B cell (primary cell): Measurements from ENCODE around the gene CABLES1. TPM values are rescaled to one million over a fixed set of nuclear protein-coding genes. Genes with fewer than 3 reads are reported as not detected.
A peak's percentile ranks its signal among the peaks of the same experiment; 100 is the strongest.

Source experiments
- ATAC-seq: fragments of 200-7000 bp; cut with Tn5 transposase; one replicate; pipeline ENCODE4 v1.10.0; 2021; ENCODE audit warnings: low read depth, mild to moderate bottlenecking, moderate number of reproducible peaks, moderate library complexity
- CTCF ChIA-PET: fragments of 350-600 bp; sonication (Branson Sonifier 250); formaldehyde crosslinking; loops from one replicate; lab custom pipeline; 2021; ENCODE audit warnings: antibody characterized with exemption, inconsistent platforms; lab: Charles Lee
- POLR2A ChIA-PET: fragments of 350-600 bp; sonication (Branson Sonifier 250); formaldehyde crosslinking; loops from one replicate; lab custom pipeline; 2021; ENCODE audit warnings: antibody characterized with exemption; lab: Charles Lee
- DNase-seq: peaks from one replicate; pipeline ENCODE4 v3.0.0; 2013
- H2AFZ ChIP-seq: 2 replicates; pipeline ENCODE4 v1.6.1; 2012; ENCODE audit warnings: mild to moderate bottlenecking, low read depth, low read length; ENCODE audit not compliant: insufficient read depth, poor library complexity, severe bottlenecking
- H3K27ac ChIP-seq, 2 donors: 1 replicate in 1 of 2; 2 replicates in 1 of 2; pipeline ENCODE4 v1.5.1; 2012 to 2013; ENCODE audit warnings: low read length in 2 of 2, mild to moderate bottlenecking in 2 of 2, moderate library complexity in 1 of 2
- H3K27me3 ChIP-seq, 4 experiments: fragments of 200-600 bp in 1 of 4; sonication (generic) in 1 of 4; replicated peaks in 1 of 4; 1 replicate in 2 of 4; 2 replicates in 2 of 4; pipeline versions ENCODE4 v1.6.1 to v1.7.0; 2013 to 2016; ENCODE audit warnings: low read length in 3 of 4, mild to moderate bottlenecking in 2 of 4, mixed read lengths in 1 of 4, moderate library complexity in 1 of 4; ENCODE audit not compliant: insufficient read depth in 4 of 4, control insufficient read depth in 3 of 4; ENCODE audit errors: control extremely low read depth in 1 of 4
- H3K36me3 ChIP-seq, 2 experiments: replicated peaks in 1 of 2; 1 replicate in 1 of 2; 2 replicates in 1 of 2; pipeline versions ENCODE4 v1.6.1 to v1.7.1; 2013; ENCODE audit warnings: low read length in 1 of 2; ENCODE audit not compliant: insufficient read depth in 2 of 2, control insufficient read depth in 1 of 2; ENCODE audit errors: control extremely low read depth in 1 of 2, extremely low read depth in 1 of 2
- H3K4me1 ChIP-seq, 2 donors: fragments of 200-600 bp in 1 of 2; sonication (generic) in 1 of 2; 1 replicate in 1 of 2; 2 replicates in 1 of 2; pipeline versions ENCODE4 v1.5.1 to v1.6.1; 2013 to 2017; ENCODE audit warnings: low read length in 2 of 2; ENCODE audit not compliant: control insufficient read depth in 2 of 2, insufficient read depth in 2 of 2
- H3K4me2 ChIP-seq: replicated peaks from 2 replicates; pipeline ENCODE3; 2012; ENCODE audit warnings: mild to moderate bottlenecking, low read depth, low read length; ENCODE audit not compliant: poor library complexity, severe bottlenecking
- H3K4me3 ChIP-seq, 5 experiments: fragments of 200-600 bp in 1 of 5; sonication (generic) in 1 of 5; 1 replicate in 3 of 5; 2 replicates in 2 of 5; pipeline versions ENCODE4 v1.5.1 to v1.7.0; 2011 to 2016; ENCODE audit warnings: low read length in 4 of 5, mild to moderate bottlenecking in 4 of 5, low read depth in 2 of 5, control low read depth in 1 of 5, moderate library complexity in 1 of 5; ENCODE audit not compliant: insufficient read depth in 1 of 5; ENCODE audit errors: control extremely low read depth in 1 of 5, extremely low read depth in 1 of 5
- H3K79me2 ChIP-seq: fragments of 200-600 bp; sonication (generic); one replicate; pipeline ENCODE4 v1.6.0; 2016; ENCODE audit warnings: low read length; ENCODE audit not compliant: control insufficient read depth, insufficient read depth
- H3K9ac ChIP-seq: fragments of 200-600 bp; sonication (generic); 2 replicates; pipeline ENCODE4 v1.6.1; 2017; ENCODE audit warnings: mild to moderate bottlenecking, low read length, moderate library complexity
- H3K9me3 ChIP-seq, 3 donors: one replicate each; pipeline versions ENCODE4 v1.6.1 to v1.7.1; 2013; ENCODE audit warnings: low read length in 2 of 3; ENCODE audit not compliant: control insufficient read depth in 2 of 3, insufficient read depth in 1 of 3; ENCODE audit errors: control extremely low read depth in 1 of 3
- H4K20me1 ChIP-seq: 2 replicates; pipeline ENCODE4 v1.6.0; 2012; ENCODE audit warnings: mild to moderate bottlenecking, low read length; ENCODE audit not compliant: insufficient read depth, control insufficient read depth, poor library complexity, severe bottlenecking
- H3K27ac Mint-ChIP-seq: one replicate; pipeline ENCODE4 v1.8.0; 2021; ENCODE audit warnings: mixed read lengths
- H3K27me3 Mint-ChIP-seq: one replicate; pipeline ENCODE4 v1.8.0; 2021; ENCODE audit warnings: mixed read lengths
- H3K4me1 Mint-ChIP-seq: one replicate; pipeline ENCODE4 v1.8.0; 2021; ENCODE audit warnings: mixed read lengths
- H3K4me3 Mint-ChIP-seq: one replicate; pipeline ENCODE4 v1.8.0; 2021; ENCODE audit warnings: mixed read lengths
- H3K9me3 Mint-ChIP-seq: one replicate; pipeline ENCODE4 v1.8.0; 2022; ENCODE audit warnings: mixed read lengths; ENCODE audit not compliant: insufficient read depth
- EZH2 ChIP-seq: IDR thresholded peaks from 2 replicates; pipeline ENCODE4 v1.6.1; 2012; ENCODE audit warnings: borderline replicate concordance, low read depth, mild to moderate bottlenecking, moderate library complexity, low read length; ENCODE audit not compliant: insufficient read depth, poor library complexity, severe bottlenecking
- WGBS: methylation state at CpG from one replicate; pipeline ENCODE4 v1.1.5; 2013; ENCODE audit warnings: missing lambda C conversion rate; ENCODE audit not compliant: insufficient coverage; 5-methylcytosine and 5-hydroxymethylcytosine counted together
- intact Hi-C: fragments of 100-400 bp; cut with micrococcal nuclease; formaldehyde crosslinking; loops from one replicate; pipeline ENCODE4 v1.10.0; 2022
- polyA plus RNA-seq: library from polyadenylated mRNA; depleted of rRNA; stranded (reverse); fragments of >200 nt; gene quantifications from 2 replicates; pipeline ENCODE4 v1.2.3, GENCODE V29; 2012
- total RNA-seq, 2 donors: library from RNA; stranded (reverse); fragments of 120-200 nt in 1 of 2; gene quantifications; 1 replicate in 1 of 2; 2 replicates in 1 of 2; pipeline versions ENCODE4 v1.2.3 to v1.2.4, GENCODE V29; 2013 to 2022
- TF ChIP-seq, protein P1 (sequence below): fragments of 200-600 bp; IDR thresholded peaks from one replicate; pipeline ENCODE4 v1.8.0; 2022; ENCODE audit warnings: antibody characterized with exemption, mild to moderate bottlenecking

CABLES1 gene
- total and polyA plus RNA-seq, 2 donors (not counting 1 experiment from before 2014, with no cell fraction given) = 0.30 to 56.3 TPM

- Mint-ChIP-seq H3K9me3 (no peaks in the 10 kb centered on the region), H3K27ac (no peak overlapping the region), H3K27me3 (peaks cover 4% of the 10 kb centered on the region), H3K4me3 (no peak overlapping the region), H3K4me1 (peaks cover 26% of the 10 kb centered on the region)
- Histone ChIP-seq H3K4me3 (no peak overlapping the region), H3K27ac (no peak overlapping the region), H2AFZ (no peak overlapping the region), H3K4me1 (peaks cover 3 to 8% of the 10 kb centered on the region in 2 donors), H3K4me2 (no peak overlapping the region), H3K9ac (no peak overlapping the region), H3K36me3 (no peaks in the 10 kb centered on the region), H3K9me3 (no peaks in the 10 kb centered on the region), H3K27me3 (no peaks in the 10 kb centered on the region), H3K79me2 (no peaks in the 10 kb centered on the region), H4K20me1 (no peaks in the 10 kb centered on the region)
- intact Hi-C loops = loop anchor here (2.0 kb wide), 1 partner anchor 18 kb away; no protein-coding TSS in a partner anchor
- ChIA-PET POLR2A (interaction anchor here (0.6 to 2.1 kb wide), 5 partner anchors 15 to 844 kb away, joined by 4 to 19 read pairs (median 7); no protein-coding TSS in a partner anchor), CTCF (interaction anchor here (0.8 to 2.3 kb wide), 7 partner anchors 13 to 114 kb away, joined by 3 to 11 read pairs (median 6); partner anchors contain the start of gene CABLES1)
- DNase-seq = peak; percentile 46
- no peak for ATAC-seq
- WGBS = no CpG with 5 or more reads among the region's 3 CpGs
- TF ChIP-seq EZH2 = no peak
- TF ChIP-seq, protein P1, sequence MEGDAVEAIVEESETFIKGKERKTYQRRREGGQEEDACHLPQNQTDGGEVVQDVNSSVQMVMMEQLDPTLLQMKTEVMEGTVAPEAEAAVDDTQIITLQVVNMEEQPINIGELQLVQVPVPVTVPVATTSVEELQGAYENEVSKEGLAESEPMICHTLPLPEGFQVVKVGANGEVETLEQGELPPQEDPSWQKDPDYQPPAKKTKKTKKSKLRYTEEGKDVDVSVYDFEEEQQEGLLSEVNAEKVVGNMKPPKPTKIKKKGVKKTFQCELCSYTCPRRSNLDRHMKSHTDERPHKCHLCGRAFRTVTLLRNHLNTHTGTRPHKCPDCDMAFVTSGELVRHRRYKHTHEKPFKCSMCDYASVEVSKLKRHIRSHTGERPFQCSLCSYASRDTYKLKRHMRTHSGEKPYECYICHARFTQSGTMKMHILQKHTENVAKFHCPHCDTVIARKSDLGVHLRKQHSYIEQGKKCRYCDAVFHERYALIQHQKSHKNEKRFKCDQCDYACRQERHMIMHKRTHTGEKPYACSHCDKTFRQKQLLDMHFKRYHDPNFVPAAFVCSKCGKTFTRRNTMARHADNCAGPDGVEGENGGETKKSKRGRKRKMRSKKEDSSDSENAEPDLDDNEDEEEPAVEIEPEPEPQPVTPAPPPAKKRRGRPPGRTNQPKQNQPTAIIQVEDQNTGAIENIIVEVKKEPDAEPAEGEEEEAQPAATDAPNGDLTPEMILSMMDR = no peak
Observed at GRCh38 chr18:23243178-23243577, 107.9 kb downstream of the CABLES1 start.

DNA sequence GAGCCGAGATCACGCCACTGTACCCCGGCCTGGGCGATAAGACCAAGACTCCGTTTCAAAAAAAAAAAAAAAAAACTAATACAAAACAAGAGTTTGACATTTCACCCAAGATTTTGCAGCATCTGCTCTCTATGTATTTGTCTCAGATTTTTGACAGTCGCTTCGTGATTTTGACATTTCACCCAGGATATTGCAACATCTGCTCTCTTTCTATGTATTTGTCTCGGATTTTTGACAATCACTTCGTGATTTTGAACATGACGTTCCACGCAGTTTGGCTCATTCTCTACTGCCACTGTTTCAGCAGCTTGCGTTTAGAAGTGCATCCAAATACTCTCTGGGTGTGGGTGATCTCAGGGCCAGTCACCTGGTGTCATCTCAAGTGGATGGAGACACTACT is 108.5 kb downstream of the CABLES1 start:
- H3K9ac ChIP-seq = no peak overlapping the region
- intact Hi-C loops = loop anchor here (2.0 kb wide), 1 partner anchor 17 kb away; no protein-coding TSS in a partner anchor
- WGBS = over 99% methylated on average over 12 of the region's 12 CpGs
- no peak overlapping the region for H3K27ac ChIP-seq
- H3K4me3 Mint-ChIP-seq = no peak overlapping the region
- peaks cover 23% of the 10 kb centered on the region for H3K4me1 Mint-ChIP-seq
- H3K4me2 ChIP-seq = no peak overlapping the region
- DNase-seq = no peak
- peaks cover 4% of the 10 kb centered on the region for H3K27me3 Mint-ChIP-seq
- no peaks in the 10 kb centered on the region for H3K79me2 ChIP-seq
- no peaks in the 10 kb centered on the region for H3K36me3 ChIP-seq
- H3K4me3 ChIP-seq = no peak overlapping the region
- H3K9me3 ChIP-seq = peaks cover 0 to 1% (median 0%) of the 10 kb centered on the region in 3 donors
- peaks cover 0 to 4% of the 10 kb centered on the region in 2 donors for H3K4me1 ChIP-seq
- CTCF ChIA-PET = interaction anchor here (1.5 to 2.3 kb wide), 2 partner anchors 110 to 114 kb away, joined by 7 to 11 read pairs; no protein-coding TSS in a partner anchor
- no peaks in the 10 kb centered on the region for H3K9me3 Mint-ChIP-seq
- H2AFZ ChIP-seq = no peak overlapping the region
- H3K27me3 ChIP-seq = no peaks in the 10 kb centered on the region
- ATAC-seq = no peak
- H3K27ac Mint-ChIP-seq = no peak overlapping the region
- H4K20me1 ChIP-seq = no peaks in the 10 kb centered on the region
- POLR2A ChIA-PET = interaction anchor here (2.0 to 2.1 kb wide), 2 partner anchors 16 to 109 kb away, joined by 7 to 19 read pairs; no protein-coding TSS in a partner anchor
- no peak for TF ChIP-seq EZH2
- TF ChIP-seq, protein P1 = no peak
